GM12878 (cell line): ENCODE results near the gene PDE9A. TPM values are rescaled to one million over a fixed set of nuclear protein-coding genes. Genes with fewer than 3 reads are reported as not detected.
A peak's percentile ranks its signal among the peaks of the same experiment; 100 is the strongest.

ENCODE experiments used
- ATAC-seq: fragments of 200-7000 bp; cut with Tn5 transposase; 3 replicates; pipeline ENCODE4 v1.9.1; 2020; ENCODE audit warnings: mild to moderate bottlenecking, moderate library complexity
- BruUV-seq: library from RNA; stranded (reverse); fragments of 400-500 nt; replicated peaks from 2 replicates; lab custom pipeline; 2021; lab: Mats Ljungman, UMichigan
- CTCF ChIA-PET: fragments of 300-600 bp; sonication (Branson Sonifier 250); formaldehyde crosslinking; extraction: SDS; loops from one replicate; lab custom pipeline; 2021; ENCODE audit warnings: inconsistent platforms; lab: Yijun Ruan, JAX
- POLR2A ChIA-PET: fragments of 350-600 bp; formaldehyde crosslinking; extraction: SDS; loops from one replicate; lab custom pipeline; 2021; ENCODE audit warnings: inconsistent platforms; lab: Charles Lee
- RAD21 ChIA-PET: fragments of 300-600 bp; sonication (Branson Sonifier 250); formaldehyde crosslinking; loops from one replicate; lab custom pipeline; 2023; ENCODE audit warnings: antibody characterized with exemption; ENCODE audit not compliant: unreplicated experiment; lab: Charles Lee
- SMC1A ChIA-PET: fragments of 300-600 bp; sonication (Branson Sonifier 250); formaldehyde crosslinking; loops from one replicate; lab custom pipeline; 2023; ENCODE audit not compliant: unreplicated experiment, uncharacterized antibody; lab: Charles Lee
- DNase-seq: peaks from one replicate; pipeline ENCODE4 v3.0.0-alpha.2; 2011; ENCODE audit warnings: low read depth, low spot score
- FAIRE-seq: peaks from 3 replicates; lab custom pipeline; 2011; peaks lifted over from hg19 to GRCh38; lab: Jason Lieb, UNC
- H2AFZ ChIP-seq: 2 replicates; pipeline ENCODE4 v1.6.0; 2011; ENCODE audit warnings: low read depth, low read length, control low read depth; ENCODE audit not compliant: control insufficient read depth
- H3K27ac ChIP-seq: 2 replicates; pipeline ENCODE4 v1.5.1; 2011; ENCODE audit warnings: control low read depth; ENCODE audit not compliant: control insufficient read depth, insufficient read depth
- H3K27me3 ChIP-seq, 2 experiments: replicated peaks in 1 of 2; 2 replicates each; pipeline versions ENCODE4 v1.6.0 to v1.6.1; 2011; ENCODE audit warnings: low read length in 1 of 2; ENCODE audit not compliant: control insufficient read depth in 2 of 2, insufficient read depth in 2 of 2
- H3K36me3 ChIP-seq, 2 experiments: 2 replicates each; pipeline ENCODE4 v1.5.1; 2011; ENCODE audit warnings: low read length in 1 of 2; ENCODE audit not compliant: control insufficient read depth in 2 of 2, insufficient read depth in 2 of 2
- H3K4me1 ChIP-seq: 2 replicates; pipeline ENCODE4 v1.6.1; 2011; ENCODE audit warnings: mild to moderate bottlenecking, low read length, moderate library complexity, mixed read lengths; ENCODE audit not compliant: control insufficient read depth, insufficient read depth
- H3K4me2 ChIP-seq: 2 replicates; pipeline ENCODE4 v1.6.0; 2011; ENCODE audit warnings: control low read depth; ENCODE audit not compliant: control insufficient read depth, insufficient read depth
- H3K4me3 ChIP-seq: fragments of 200-600 bp; sonication (generic); 2 replicates; pipeline ENCODE4 v1.5.1; 2016
- H3K79me2 ChIP-seq: 2 replicates; pipeline ENCODE4 v1.6.0; 2011; ENCODE audit warnings: low read length; ENCODE audit not compliant: control insufficient read depth, insufficient read depth
- H3K9ac ChIP-seq: 2 replicates; pipeline ENCODE4 v1.8.0; 2011; ENCODE audit warnings: low read length, control low read depth, mixed read lengths; ENCODE audit not compliant: control insufficient read depth, insufficient read depth
- H3K9me3 ChIP-seq: replicated peaks from 3 replicates; pipeline ENCODE4 v1.5.1; 2011; ENCODE audit warnings: mild to moderate bottlenecking, low read length; ENCODE audit not compliant: control insufficient read depth, insufficient read depth
- H4K20me1 ChIP-seq: 2 replicates; pipeline ENCODE4 v1.6.0; 2011; ENCODE audit not compliant: control insufficient read depth, insufficient read depth
- EZH2 ChIP-seq: IDR thresholded peaks from 2 replicates; pipeline ENCODE4 v1.6.1; 2012; ENCODE audit warnings: low read depth, mild to moderate bottlenecking, control low read depth, inconsistent platforms, low read length, borderline replicate concordance; ENCODE audit not compliant: control insufficient read depth
- GATAD2B ChIP-seq: fragments of 450-650 bp; conservative IDR thresholded peaks from 2 replicates; pipeline ENCODE4 v1.6.1; 2017; ENCODE audit warnings: low read depth, mild to moderate bottlenecking, moderate library complexity
- NBN ChIP-seq: fragments of 450-650 bp; IDR thresholded peaks from 2 replicates; pipeline ENCODE4 v1.6.1; 2016
- PAX5 ChIP-seq: IDR thresholded peaks from 2 replicates; pipeline ENCODE4 v1.6.1; 2011; ENCODE audit warnings: low read depth, low read length, borderline replicate concordance
- SREBF2 ChIP-seq: IDR thresholded peaks from 2 replicates; pipeline ENCODE4 v1.6.1; 2012; ENCODE audit warnings: mild to moderate bottlenecking, low read length
- ZNF274 ChIP-seq: IDR thresholded peaks from one replicate; pipeline ENCODE4 v1.8.0; 2011; ENCODE audit not compliant: insufficient read length, insufficient read depth
- ZNF384 ChIP-seq: IDR thresholded peaks from 2 replicates; pipeline ENCODE4 v1.6.1; 2012; ENCODE audit warnings: low read depth, mild to moderate bottlenecking, low read length, improper control_type of control experiment, borderline replicate concordance
- WGBS: methylation state at CpG from one replicate; pipeline ENCODE4 v1.1.6; 2016; ENCODE audit warnings: low lambda C conversion rate; ENCODE audit not compliant: insufficient replicate concordance, insufficient coverage; ENCODE audit errors: missing lambda C conversion rate; 5-methylcytosine and 5-hydroxymethylcytosine counted together
- in situ Hi-C: fragments of 300-500 bp; cut with MboI; formaldehyde crosslinking; loops from 9 replicates; pipeline ENCODE4 v1.14.3; 2018; ENCODE audit warnings: mixed read lengths
- intact Hi-C: fragments of 100-400 bp; cut with micrococcal nuclease; formaldehyde crosslinking; loops from one replicate; pipeline ENCODE4 v1.14.2; 2022; ENCODE audit not compliant: unreplicated experiment
- polyA plus RNA-seq, 11 experiments: library from polyadenylated mRNA; depleted of rRNA in 4 of 11; unstranded in 6 of 11; stranded (reverse) in 5 of 11; fragments of >200 nt; fragmentation: Nextera tagmentation in 4 of 11; fragmentation: Illumina TruSeq in 1 of 11; extraction: Ambion mirVana in 4 of 11; extraction: Trizol in 1 of 11; gene quantifications; 1 replicate in 1 of 11; 2 replicates in 10 of 11; pipeline versions ENCODE4 v1.2.1 to v1.2.3, GENCODE V29; 2011 to 2016; ENCODE audit warnings: inconsistent platforms in 2 of 11, missing spikeins in 2 of 11, low read depth in 1 of 11
- total RNA-seq, 4 experiments: library from RNA; depleted of rRNA in 3 of 4; stranded (reverse); fragments of >200 nt in 3 of 4; fragmentation: Illumina TruSeq in 1 of 4; extraction: Trizol in 1 of 4; gene quantifications; 2 replicates each; pipeline versions ENCODE4 v1.2.1 to v1.2.3, GENCODE V29; 2013 to 2021
- TF ChIP-seq, protein P1 (sequence below): fragments of 450-650 bp; formaldehyde crosslinking; IDR thresholded peaks from 2 replicates; pipeline ENCODE4 v1.4.0; 2020; ENCODE audit warnings: mild to moderate bottlenecking, moderate library complexity
- TF ChIP-seq, protein P2 (sequence below): IDR thresholded peaks from 2 replicates; pipeline ENCODE4 v1.6.1; 2011; ENCODE audit warnings: borderline replicate concordance, low read depth, mild to moderate bottlenecking, moderate library complexity, low read length; ENCODE audit not compliant: insufficient read depth, poor library complexity, severe bottlenecking
- TF ChIP-seq, protein P3 (sequence below): IDR thresholded peaks from 2 replicates; pipeline ENCODE4 v1.6.1; 2012; ENCODE audit warnings: improper control_type of control experiment, low read depth, low read length; ENCODE audit not compliant: insufficient replicate concordance

The PDE9A gene
- total and polyA plus RNA-seq, 10 of the 15 experiments (the other 5 are each of a cell fraction or from before 2014, with no cell fraction given) = 0.08 to 0.45 (median 0.20) TPM; not detected in 1

DNA sequence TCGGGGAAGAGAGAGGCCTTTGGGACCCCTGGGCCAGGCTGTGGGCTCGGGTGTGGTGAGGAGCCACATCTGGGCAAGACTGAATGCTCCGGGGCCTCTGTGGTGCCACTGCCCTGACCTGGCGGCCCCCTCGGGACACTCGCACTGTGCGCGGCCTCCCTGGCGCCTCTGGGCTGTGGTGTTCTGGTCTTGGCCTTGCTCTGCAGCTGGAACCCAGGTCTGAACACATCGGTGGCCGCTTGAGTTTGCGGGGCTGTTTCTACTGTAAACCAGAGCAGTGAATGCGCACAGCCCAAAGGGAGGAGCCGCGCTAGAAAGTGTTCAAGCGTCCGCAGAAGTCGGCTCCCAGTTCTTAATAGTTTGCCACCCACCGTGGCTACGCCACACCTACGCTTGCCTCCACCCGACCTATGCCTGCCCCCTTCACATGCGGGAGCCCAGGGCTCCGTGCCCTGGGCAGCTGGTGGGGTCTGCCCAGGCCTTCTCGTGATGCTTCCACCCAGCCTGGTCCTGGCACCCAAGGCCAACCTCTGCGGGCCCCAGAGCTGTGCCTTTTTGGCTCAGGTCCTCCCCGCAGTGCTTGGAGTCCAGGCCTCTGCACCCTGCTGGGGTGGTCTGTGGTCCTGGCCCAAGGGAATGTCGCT, 4.4 kb downstream of the PDE9A start (continued):
- TF ChIP-seq, protein P1, sequence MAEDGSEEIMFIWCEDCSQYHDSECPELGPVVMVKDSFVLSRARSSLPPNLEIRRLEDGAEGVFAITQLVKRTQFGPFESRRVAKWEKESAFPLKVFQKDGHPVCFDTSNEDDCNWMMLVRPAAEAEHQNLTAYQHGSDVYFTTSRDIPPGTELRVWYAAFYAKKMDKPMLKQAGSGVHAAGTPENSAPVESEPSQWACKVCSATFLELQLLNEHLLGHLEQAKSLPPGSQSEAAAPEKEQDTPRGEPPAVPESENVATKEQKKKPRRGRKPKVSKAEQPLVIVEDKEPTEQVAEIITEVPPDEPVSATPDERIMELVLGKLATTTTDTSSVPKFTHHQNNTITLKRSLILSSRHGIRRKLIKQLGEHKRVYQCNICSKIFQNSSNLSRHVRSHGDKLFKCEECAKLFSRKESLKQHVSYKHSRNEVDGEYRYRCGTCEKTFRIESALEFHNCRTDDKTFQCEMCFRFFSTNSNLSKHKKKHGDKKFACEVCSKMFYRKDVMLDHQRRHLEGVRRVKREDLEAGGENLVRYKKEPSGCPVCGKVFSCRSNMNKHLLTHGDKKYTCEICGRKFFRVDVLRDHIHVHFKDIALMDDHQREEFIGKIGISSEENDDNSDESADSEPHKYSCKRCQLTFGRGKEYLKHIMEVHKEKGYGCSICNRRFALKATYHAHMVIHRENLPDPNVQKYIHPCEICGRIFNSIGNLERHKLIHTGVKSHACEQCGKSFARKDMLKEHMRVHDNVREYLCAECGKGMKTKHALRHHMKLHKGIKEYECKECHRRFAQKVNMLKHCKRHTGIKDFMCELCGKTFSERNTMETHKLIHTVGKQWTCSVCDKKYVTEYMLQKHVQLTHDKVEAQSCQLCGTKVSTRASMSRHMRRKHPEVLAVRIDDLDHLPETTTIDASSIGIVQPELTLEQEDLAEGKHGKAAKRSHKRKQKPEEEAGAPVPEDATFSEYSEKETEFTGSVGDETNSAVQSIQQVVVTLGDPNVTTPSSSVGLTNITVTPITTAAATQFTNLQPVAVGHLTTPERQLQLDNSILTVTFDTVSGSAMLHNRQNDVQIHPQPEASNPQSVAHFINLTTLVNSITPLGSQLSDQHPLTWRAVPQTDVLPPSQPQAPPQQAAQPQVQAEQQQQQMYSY (CRISPR knock-in tag) = no peak
- TF ChIP-seq PAX5 (no peak), ZNF384 (no peak), NBN (no peak), ZNF274 (no peak), SREBF2 (no peak)

DNA sequence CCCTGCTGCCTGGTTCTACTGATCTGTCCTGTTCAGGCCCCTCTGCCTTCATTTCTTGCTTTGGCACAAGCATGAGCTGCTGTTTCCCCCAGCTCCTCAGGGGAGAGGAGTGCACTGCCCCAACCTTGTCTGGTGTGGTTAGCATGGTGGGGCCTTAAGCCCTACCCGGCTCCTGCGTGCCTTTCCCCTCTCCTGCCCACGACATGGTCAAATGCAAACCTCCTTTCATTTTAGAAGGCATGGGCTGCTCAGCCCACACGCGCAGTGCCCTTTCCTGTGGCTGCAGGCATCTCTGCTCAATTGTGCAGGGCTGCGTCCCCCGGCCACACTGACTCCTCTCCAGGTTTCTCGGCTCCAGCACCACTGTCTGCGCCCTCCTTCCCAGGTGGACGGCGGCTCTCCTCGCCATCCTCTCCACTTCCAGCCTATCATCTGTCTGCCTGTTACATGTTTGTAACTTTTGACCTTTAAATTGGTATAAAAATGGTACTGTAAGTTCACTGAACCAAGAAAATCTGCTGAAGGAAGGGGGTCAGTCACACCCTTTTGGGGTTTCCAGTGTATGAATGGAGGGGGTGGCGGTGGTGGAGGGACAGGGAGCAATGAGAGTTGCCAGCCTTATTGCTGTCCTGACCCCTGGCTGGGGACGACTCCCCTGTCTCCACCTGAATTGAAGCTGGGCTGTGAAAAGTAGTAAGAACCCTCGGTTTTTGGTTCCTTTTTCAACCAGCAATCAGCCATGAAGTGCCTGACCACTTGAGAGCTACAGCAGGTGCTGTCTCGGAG, 5.1 kb downstream of the PDE9A start:
- no peaks in the 10 kb centered on the region for H3K79me2 ChIP-seq
- SMC1A ChIA-PET = no interaction called here
- DNase-seq (no peak), ATAC-seq (peak; percentile 25; the same call in 2 of the 3 replicates), FAIRE-seq (no peak)
- no peak overlapping the region for H3K9ac ChIP-seq
- RAD21 ChIA-PET = no interaction called here
- no peak overlapping the region for H3K4me3 ChIP-seq
- H3K36me3 ChIP-seq = no peaks in the 10 kb centered on the region
- no TSS peak for BruUV-seq
- WGBS = 5% methylated on average over 16 of the region's 16 CpGs
- H3K4me1 ChIP-seq = peaks cover 22% of the 10 kb centered on the region
- in situ Hi-C loops = no loop called here
- no peaks in the 10 kb centered on the region for H3K9me3 ChIP-seq
- CTCF ChIA-PET = no interaction called here
- POLR2A ChIA-PET = no interaction called here
- peaks cover 13 to 24% of the 10 kb centered on the region in 2 experiments for H3K27me3 ChIP-seq
- H2AFZ ChIP-seq = no peak overlapping the region
- H3K27ac ChIP-seq = no peak overlapping the region
- no peaks in the 10 kb centered on the region for H4K20me1 ChIP-seq
- H3K4me2 ChIP-seq = no peak overlapping the region; the same call in 1 of the 2 replicates
- intact Hi-C loops = no loop called here
- TF ChIP-seq GATAD2B (no peak), EZH2 (no peak)
- TF ChIP-seq, protein P2, sequence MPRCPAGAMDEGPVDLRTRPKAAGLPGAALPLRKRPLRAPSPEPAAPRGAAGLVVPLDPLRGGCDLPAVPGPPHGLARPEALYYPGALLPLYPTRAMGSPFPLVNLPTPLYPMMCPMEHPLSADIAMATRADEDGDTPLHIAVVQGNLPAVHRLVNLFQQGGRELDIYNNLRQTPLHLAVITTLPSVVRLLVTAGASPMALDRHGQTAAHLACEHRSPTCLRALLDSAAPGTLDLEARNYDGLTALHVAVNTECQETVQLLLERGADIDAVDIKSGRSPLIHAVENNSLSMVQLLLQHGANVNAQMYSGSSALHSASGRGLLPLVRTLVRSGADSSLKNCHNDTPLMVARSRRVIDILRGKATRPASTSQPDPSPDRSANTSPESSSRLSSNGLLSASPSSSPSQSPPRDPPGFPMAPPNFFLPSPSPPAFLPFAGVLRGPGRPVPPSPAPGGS = no peak
- TF ChIP-seq, protein P3, sequence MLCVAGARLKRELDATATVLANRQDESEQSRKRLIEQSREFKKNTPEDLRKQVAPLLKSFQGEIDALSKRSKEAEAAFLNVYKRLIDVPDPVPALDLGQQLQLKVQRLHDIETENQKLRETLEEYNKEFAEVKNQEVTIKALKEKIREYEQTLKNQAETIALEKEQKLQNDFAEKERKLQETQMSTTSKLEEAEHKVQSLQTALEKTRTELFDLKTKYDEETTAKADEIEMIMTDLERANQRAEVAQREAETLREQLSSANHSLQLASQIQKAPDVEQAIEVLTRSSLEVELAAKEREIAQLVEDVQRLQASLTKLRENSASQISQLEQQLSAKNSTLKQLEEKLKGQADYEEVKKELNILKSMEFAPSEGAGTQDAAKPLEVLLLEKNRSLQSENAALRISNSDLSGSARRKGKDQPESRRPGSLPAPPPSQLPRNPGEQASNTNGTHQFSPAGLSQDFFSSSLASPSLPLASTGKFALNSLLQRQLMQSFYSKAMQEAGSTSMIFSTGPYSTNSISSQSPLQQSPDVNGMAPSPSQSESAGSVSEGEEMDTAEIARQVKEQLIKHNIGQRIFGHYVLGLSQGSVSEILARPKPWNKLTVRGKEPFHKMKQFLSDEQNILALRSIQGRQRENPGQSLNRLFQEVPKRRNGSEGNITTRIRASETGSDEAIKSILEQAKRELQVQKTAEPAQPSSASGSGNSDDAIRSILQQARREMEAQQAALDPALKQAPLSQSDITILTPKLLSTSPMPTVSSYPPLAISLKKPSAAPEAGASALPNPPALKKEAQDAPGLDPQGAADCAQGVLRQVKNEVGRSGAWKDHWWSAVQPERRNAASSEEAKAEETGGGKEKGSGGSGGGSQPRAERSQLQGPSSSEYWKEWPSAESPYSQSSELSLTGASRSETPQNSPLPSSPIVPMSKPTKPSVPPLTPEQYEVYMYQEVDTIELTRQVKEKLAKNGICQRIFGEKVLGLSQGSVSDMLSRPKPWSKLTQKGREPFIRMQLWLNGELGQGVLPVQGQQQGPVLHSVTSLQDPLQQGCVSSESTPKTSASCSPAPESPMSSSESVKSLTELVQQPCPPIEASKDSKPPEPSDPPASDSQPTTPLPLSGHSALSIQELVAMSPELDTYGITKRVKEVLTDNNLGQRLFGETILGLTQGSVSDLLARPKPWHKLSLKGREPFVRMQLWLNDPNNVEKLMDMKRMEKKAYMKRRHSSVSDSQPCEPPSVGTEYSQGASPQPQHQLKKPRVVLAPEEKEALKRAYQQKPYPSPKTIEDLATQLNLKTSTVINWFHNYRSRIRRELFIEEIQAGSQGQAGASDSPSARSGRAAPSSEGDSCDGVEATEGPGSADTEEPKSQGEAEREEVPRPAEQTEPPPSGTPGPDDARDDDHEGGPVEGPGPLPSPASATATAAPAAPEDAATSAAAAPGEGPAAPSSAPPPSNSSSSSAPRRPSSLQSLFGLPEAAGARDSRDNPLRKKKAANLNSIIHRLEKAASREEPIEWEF = no peak
